ACC112 (cell line): ENCODE data around the gene EGLN3.
"Not testable (repeated sequence)": the region's sequence is repeated elsewhere in the genome, so short reads cannot be mapped to it uniquely, and the experiment has no call there.

Experiments
- H2AFZ ChIP-seq: fragments of 200-600 bp; sonication (generic); one replicate; pipeline ENCODE4 v1.6.0; 2017; ENCODE audit warnings: antibody characterized with exemption, low read length; ENCODE audit not compliant: unreplicated experiment
- H3K27ac ChIP-seq: fragments of 200-600 bp; sonication (generic); 2 replicates; pipeline ENCODE4 v1.5.1; 2014; ENCODE audit warnings: low read depth, mild to moderate bottlenecking, antibody characterized with exemption, low read length, moderate library complexity
- H3K27me3 ChIP-seq: fragments of 200-600 bp; sonication (generic); 2 replicates; pipeline ENCODE4 v1.6.1; 2014; ENCODE audit warnings: mild to moderate bottlenecking, antibody characterized with exemption, low read length, moderate library complexity, mixed read lengths; ENCODE audit not compliant: insufficient read depth
- H3K36me3 ChIP-seq: fragments of 200-600 bp; sonication (generic); 2 replicates; pipeline ENCODE4 v1.6.1; 2016; ENCODE audit warnings: mild to moderate bottlenecking, antibody characterized with exemption, low read length, moderate library complexity, mixed read lengths; ENCODE audit not compliant: insufficient read depth
- H3K4me1 ChIP-seq: fragments of 200-600 bp; sonication (generic); one replicate; pipeline ENCODE4 v1.6.1; 2016; ENCODE audit warnings: low read length, mixed read lengths; ENCODE audit not compliant: insufficient read depth, unreplicated experiment, control insufficient read depth
- H3K4me3 ChIP-seq: fragments of 200-600 bp; sonication (generic); 2 replicates; pipeline ENCODE4 v1.5.1; 2014; ENCODE audit warnings: mild to moderate bottlenecking, low read depth, low read length
- H3K79me2 ChIP-seq: fragments of 200-600 bp; sonication (generic); one replicate; pipeline ENCODE4 v1.6.0; 2016; ENCODE audit warnings: low read length; ENCODE audit not compliant: control insufficient read depth, unreplicated experiment, insufficient read depth

EGLN3 gene

DNA sequence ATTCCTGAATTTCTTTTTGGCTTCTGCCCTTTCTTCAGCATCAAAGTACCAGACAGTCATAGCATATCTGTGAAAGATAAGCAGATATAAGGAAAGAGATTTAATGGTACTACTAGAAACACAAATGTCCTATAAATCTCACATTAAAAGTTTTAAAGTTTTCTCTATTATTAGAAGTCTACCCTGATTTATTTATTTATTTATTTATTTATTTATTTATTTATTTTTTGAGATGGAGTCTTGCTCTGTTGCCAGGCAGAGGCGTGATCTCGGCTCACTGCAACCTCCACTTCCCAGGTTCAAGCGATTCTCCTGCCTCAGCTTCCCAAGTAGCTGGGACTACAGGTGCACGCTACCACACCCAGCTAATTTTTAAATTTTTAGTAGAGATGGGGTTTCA lies 23.9 kb downstream of the EGLN3 start:
- not testable (repeated sequence) for H3K4me3 ChIP-seq, H3K27ac ChIP-seq, H3K36me3 ChIP-seq, H2AFZ ChIP-seq, H3K27me3 ChIP-seq, H3K79me2 ChIP-seq, H3K4me1 ChIP-seq

DNA sequence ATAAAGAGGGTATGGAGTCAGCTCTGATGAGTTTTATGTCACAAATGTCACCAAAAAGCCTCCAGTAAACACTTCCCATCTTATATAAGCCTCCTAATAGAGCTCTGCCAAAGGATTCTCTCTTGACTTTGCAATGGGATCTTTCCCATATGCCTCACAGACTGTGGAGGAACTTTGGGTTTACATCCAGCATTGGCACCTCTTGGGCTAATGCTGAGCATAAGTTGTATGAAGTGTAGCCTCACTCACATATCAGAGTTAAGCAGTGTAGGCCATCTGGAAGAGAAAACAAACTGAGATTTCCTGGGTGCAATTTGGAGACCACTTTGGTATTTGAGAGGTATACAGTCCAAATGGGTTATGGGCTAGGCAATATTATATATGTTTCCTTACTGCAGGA lies 24.9 kb downstream of the EGLN3 start:
- H3K79me2 ChIP-seq, result no peaks in the 10 kb centered on the region
- H3K36me3 ChIP-seq, result no peaks in the 10 kb centered on the region
- no peak overlapping the region for H3K4me3 ChIP-seq
- H2AFZ ChIP-seq, result no peak overlapping the region
- H3K4me1 ChIP-seq, result no peaks in the 10 kb centered on the region
- H3K27me3 ChIP-seq, result no peaks in the 10 kb centered on the region; the same call in none of the 2 replicates
- no peak overlapping the region for H3K27ac ChIP-seq

DNA sequence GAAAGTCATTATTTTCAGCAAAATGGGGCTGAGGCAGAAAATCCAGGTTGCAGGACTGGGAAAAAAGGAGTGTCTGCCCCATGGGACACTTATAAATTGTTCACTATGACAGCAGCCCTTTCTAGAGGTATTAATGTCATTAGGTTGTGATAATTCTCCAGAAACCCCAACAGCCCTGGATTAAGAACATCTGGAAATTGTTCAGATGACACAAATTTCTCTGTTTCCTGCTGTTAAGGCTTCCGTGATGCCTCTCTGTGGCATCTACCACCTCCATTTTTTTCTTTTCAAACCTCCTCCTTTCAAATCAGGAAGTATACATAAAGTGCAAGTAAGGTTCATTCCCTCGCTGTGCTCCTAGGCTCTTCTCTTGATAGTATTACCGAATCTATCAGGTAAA lies 25.6 kb downstream of the EGLN3 start:
- H3K4me1 ChIP-seq, result no peaks in the 10 kb centered on the region
- H2AFZ ChIP-seq, result no peak overlapping the region

DNA sequence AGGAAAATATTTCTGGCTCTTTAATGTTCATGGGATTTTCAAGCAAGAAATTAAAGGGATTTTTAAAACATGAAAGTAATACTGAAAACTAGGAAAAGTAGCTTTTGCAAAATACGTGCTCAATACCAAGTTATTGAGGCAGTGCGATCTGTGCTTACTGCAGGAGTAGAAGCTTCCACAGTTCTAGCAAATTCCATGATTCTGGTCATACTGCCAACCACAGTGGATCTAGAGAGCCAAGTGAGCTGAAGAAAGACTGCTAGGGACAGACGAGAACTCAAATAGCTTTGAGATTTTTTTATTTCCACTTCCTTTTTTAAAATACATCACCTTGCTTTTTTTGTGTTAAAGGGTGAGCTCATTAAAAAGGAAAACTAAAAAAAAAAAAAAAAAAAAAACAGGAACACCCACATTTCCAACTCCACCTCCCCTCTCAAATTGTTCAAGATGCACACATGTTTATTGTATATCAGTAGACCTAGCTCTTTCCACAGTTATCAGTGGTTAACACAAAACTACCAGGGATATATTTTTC lies 26.2 kb downstream of the EGLN3 start:
- no peaks in the 10 kb centered on the region for H3K36me3 ChIP-seq

More for the DNA sequence above, 25.6 kb downstream of the EGLN3 start:
- Histone ChIP-seq H3K27me3 (no peaks in the 10 kb centered on the region; the same call in none of the 2 replicates), H3K36me3 (no peaks in the 10 kb centered on the region), H3K4me3 (no peak overlapping the region), H3K79me2 (no peaks in the 10 kb centered on the region), H3K27ac (no peak overlapping the region)

DNA sequence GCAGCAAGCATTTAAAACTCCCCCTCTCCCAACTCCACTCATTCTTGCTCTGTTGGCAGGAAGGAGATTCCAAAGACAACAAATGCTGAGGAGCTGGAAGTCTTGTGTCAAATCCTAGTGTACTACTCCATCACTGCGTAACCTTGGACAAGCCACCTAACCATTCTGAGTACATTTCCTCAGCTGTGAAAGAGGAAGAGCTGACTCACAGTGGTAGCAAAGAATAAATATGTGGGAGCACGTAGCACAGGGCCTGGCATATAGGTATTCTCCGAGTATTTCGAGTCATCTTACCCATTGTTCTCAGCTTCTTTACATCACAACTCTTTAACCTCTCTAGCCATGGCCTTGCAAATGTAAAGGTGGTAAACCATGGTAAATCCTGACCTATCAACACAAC lies 28.7 kb downstream of the EGLN3 start:
- Histone ChIP-seq H2AFZ (no peak overlapping the region), H3K4me1 (peaks cover 7% of the 10 kb centered on the region), H3K36me3 (no peaks in the 10 kb centered on the region), H3K79me2 (no peaks in the 10 kb centered on the region), H3K27ac (no peak overlapping the region), H3K27me3 (no peaks in the 10 kb centered on the region; the same call in 1 of the 2 replicates), H3K4me3 (no peak overlapping the region)

More for the DNA sequence above, 26.2 kb downstream of the EGLN3 start:
- H3K4me1 ChIP-seq, result no peaks in the 10 kb centered on the region
- no peaks in the 10 kb centered on the region for H3K79me2 ChIP-seq
- H3K27ac ChIP-seq, result no peak overlapping the region
- no peak overlapping the region for H2AFZ ChIP-seq
- H3K4me3 ChIP-seq, result no peak overlapping the region
- no peaks in the 10 kb centered on the region; the same call in none of the 2 replicates for H3K27me3 ChIP-seq

- H3K4me1 ChIP-seq, result peaks cover 16% of the 10 kb centered on the region
- H2AFZ ChIP-seq, result no peak overlapping the region
- no peak overlapping the region for H3K27ac ChIP-seq
- H3K4me3 ChIP-seq, result no peak overlapping the region
- no peaks in the 10 kb centered on the region for H3K79me2 ChIP-seq
- no peaks in the 10 kb centered on the region for H3K36me3 ChIP-seq
- H3K27me3 ChIP-seq, result no peaks in the 10 kb centered on the region
These were observed 32.6 kb downstream of the EGLN3 start for GRCh38 chr14:33918256-33918655.

DNA sequence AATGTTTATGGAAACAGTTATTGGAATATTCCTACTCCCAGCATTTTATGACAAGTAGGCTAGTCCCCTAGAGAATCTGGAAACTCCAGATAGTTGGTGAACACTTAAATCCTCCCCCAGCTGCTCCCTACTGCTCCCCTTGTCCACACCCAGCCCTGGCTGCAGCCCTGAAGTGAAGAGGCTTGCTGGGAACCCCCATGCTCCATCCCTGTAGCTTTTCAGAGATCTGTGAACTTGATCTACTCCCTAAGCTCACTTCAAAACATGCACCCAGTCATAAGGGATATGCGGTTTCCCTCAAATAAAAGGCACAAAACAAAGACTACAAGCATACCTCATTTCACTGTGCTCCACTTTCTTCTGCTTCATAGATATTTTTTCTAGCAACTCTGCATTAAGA lies 33.2 kb downstream of the EGLN3 start:
- H3K27ac ChIP-seq, result no peak overlapping the region
- H3K27me3 ChIP-seq, result no peaks in the 10 kb centered on the region
- H2AFZ ChIP-seq, result no peak overlapping the region

DNA sequence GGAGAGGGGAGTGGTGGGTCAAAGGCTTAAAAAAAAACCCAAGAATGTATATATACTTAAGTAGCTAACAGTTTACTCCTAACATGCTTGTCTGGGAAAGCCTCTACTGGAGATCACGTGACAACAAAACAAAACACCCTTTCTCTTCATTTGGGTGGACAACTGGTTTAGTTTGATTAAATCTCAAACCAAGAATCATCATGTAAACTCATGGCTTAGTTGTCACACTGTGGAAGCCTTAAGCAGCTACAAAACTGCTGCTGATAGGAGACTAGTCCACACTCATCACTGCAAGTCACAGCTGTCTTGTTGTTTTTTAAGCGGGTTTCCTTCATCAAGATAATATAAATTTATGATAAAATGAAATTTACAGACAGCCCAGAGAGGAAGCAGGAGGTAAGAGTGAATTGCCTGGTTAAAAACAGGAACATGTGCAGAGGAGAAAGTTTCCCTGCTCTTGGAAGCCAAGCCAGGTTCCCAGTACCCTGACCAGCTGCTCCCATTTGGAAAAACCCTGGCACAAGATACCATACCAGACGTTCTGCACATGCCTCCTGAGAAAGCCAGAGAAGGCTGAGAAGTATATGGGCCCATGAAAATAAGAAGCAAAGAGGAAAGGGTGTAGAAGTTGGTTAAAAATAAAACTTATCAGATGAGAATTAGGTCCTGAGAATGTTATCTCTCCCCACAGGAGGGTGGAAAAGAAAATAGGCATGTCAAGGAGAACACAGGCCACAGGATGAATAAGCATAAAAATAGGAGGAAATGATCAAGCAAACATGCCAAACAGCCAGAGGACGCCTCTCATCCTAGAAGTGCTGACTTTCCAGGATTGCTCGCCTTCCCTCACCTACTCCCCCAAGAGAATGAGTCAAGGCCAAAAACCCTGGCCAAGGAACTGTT lies 34.0 kb downstream of the EGLN3 start:
- peak overlapping the region; percentile 50 for H3K27ac ChIP-seq
- H3K4me1 ChIP-seq, result peaks cover 16% of the 10 kb centered on the region
- no peak overlapping the region for H3K4me3 ChIP-seq
- no peaks in the 10 kb centered on the region for H3K36me3 ChIP-seq
- peak overlapping the region; percentile 46 for H2AFZ ChIP-seq
- no peaks in the 10 kb centered on the region for H3K27me3 ChIP-seq
- no peaks in the 10 kb centered on the region for H3K79me2 ChIP-seq

More for the DNA sequence above, 33.2 kb downstream of the EGLN3 start:
- Histone ChIP-seq H3K36me3 (no peaks in the 10 kb centered on the region), H3K4me3 (no peak overlapping the region), H3K79me2 (no peaks in the 10 kb centered on the region), H3K4me1 (peaks cover 16% of the 10 kb centered on the region)

GRCh38 chr14:33915682-33916081 lies 35.2 kb downstream of the EGLN3 start:
- Histone ChIP-seq H3K79me2 (no peaks in the 10 kb centered on the region), H2AFZ (no peak overlapping the region), H3K36me3 (no peaks in the 10 kb centered on the region), H3K27ac (no peak overlapping the region), H3K4me3 (no peak overlapping the region), H3K4me1 (peaks cover 16% of the 10 kb centered on the region), H3K27me3 (peaks cover 7% of the 10 kb centered on the region; the same call in 1 of the 2 replicates)

DNA sequence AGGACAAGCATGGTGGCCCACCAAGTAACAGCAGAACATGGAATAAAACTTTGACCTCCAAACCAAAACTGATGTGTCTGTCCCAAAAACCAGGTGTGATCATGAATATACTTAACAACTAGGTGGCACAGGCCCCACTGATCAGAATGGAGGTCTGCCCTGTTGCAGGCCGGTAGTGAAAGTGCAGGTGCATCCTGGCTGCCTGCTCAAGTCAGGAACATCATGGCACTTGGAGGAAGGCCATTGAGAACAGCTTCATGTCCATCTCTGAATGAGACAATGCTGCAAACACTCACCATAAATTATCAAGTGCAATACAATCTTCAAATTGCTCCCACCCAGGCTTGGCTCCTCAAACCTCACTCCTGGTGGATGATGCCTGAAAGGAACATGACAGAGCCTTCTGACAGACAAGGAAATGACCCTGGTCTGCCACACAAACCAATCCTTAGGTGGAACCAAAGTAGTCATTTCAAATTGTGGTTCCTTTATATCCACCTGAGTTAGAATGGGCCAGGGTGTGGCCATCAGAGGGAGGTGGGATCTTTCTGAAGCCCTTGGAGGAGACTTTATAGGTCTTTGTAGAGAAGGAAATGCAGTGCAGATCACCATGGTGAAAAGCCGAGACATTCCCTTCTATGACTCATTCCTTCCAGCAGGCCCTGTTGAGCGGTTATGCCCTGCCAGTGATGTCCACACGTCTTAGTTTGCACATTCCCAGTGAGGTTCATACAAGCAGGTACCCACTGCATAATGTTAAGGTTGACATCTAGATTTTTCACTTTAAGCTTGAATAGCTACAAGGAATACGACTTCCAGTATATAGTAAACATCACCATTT lies 36.0 kb downstream of the EGLN3 start:
- Histone ChIP-seq H3K27me3 (peaks cover 12% of the 10 kb centered on the region; the same call in 1 of the 2 replicates), H3K27ac (no peak overlapping the region), H2AFZ (no peak overlapping the region), H3K4me3 (no peak overlapping the region), H3K79me2 (no peaks in the 10 kb centered on the region), H3K36me3 (no peaks in the 10 kb centered on the region), H3K4me1 (peaks cover 16% of the 10 kb centered on the region)
